ENCODE data around the gene ITGA1.

The ITGA1 gene

DNA sequence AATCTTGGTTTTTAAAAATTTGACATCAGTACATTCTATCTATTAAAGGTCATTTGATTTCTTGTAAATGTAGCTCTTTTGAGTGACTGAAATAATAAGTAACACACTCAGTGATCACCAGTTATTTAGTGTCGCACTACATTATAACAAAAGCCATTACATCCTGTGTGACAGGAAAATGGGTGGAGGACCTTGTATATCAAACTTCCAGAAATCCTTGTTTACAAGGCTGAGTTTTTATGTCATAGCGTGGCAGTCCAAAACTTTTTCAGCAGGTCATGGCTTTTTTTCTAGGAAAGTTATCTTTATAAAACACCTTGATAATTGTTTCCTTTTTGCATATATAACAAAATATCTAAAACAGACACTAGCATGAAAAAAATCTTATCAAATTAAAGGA lies 14.4 kb upstream of the ITGA1 start:
- DNase-seq: no peak

DNA sequence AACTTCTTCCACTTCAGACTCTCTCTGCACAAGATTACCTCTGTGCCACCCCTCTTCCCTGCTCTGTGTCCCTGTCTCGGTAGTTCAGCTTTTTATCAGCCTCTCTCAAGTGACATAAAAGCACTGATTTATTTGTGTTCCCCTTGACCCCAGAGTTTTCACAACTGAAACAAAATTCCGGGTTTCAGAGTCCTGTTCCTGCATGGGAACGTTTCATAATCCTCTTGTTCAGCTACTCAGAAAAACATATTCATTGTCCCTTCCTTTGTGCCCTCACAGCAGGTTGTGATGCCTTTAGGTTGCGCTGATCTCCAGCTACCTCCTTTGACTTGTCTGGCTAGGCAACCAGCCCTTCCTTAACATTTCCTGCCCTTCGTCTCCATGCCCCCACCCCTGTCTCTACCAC lies 13.7 kb upstream of the ITGA1 start:
- no peak for DNase-seq

DNA sequence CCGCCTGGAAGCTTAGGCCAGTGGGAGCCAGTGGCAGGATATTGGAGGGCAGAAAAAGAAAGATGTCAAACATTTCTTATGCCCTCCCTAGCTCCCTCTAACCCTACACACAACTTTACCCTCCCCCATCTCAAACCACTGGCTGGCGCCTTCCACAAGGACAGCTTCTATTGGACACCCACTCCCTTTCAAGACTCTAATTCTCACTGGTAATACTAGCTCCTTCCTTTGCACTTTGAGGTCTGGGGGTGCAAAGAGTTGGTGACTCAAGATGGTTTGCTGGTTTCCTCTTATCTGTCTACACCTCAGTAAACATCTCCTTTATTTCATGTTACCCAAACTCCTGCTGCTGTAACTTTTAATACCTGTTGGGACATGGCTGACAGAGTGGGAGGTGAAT lies 11.6 kb upstream of the ITGA1 start:
- no peak for DNase-seq

DNA sequence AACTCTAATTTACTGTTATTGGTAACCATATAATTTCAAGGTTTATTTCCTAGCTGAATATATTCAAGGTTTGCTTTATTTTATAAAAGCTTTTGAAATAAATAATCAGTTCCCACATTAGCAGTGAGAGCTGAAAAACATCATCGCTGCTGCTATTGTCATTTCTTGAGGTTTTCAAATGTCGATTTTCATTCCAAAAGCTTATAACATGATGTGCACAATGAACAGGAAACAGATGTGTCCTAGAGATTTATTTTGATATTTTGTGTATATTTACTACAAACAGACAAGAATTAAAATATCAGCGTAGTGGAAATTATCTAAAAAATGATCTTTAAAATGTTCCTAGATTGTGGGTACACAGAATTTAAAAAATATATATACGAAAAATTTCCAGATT lies 10.5 kb upstream of the ITGA1 start:
- no peak for DNase-seq

DNA sequence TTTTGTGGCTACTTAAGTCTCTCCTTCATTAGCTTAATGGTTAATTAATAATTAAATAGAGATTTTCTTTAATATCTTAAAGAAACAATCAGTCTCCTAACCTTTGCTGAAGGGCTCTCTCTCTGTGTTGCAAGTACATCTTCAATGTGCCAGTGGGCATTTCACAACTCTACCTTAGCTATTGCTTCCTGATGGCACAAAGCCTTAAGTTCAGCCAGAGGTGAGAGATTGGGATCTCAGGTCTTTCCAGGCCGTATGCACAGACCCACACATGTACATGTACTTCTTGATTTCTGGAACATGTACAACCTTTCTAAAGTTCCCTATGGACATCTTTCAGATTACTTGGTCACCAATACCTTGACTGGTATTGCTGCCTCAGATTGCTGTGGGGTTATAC lies 8.9 kb upstream of the ITGA1 start:
- no peak for DNase-seq

DNA sequence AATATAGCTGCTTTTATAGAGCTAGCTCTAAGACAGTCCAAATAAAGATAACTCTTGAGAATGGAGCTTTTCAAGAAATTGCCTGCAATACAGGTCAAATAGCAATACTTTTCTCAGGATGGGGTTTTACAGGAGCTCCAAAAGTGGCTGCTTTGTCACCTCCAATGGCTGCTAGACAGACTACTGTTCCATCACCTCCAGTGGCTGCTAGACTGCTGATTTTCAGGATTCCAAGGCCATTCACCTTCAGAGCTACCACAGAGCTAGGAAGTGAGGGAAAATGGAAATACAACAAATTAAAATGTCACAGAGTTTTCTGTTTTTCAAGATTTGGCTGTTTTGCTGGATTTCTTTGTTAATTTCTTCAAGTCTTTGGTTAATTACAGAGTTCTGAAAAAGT lies 8.5 kb upstream of the ITGA1 start:
- DNase-seq: no peak

DNA sequence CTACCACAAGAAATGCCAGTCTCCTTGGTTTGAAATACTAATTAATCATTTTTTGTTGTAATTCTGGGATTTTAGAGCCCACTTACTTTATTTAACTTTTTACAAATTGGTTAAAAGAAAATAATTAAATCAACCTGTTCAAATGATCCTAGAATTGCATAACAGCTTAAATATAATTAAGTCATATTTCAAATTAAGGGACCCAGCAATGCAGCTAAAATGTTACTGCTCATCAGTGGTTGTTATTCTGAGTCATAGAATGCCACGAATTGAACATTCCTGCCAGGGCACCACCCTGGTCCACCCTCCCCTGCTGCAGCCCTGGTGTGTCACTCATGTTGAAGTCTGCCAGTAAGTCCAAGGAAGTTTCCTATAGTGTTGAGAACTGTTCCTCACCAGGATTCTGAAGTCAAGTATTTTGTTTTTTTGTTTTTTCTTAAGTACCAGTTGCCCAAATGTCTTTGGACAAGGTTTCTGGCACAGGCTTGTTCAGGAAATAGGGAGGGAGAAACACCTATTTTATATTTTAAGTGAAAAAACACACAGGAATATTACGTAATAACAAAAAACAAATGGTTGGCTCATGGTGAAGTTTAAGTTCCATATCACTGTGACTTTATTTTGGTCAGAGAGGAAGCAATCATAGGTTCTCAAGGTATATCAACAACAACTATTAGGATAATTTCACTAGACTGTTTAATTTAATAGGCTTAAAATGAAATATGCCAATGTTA lies 4.3 kb upstream of the ITGA1 start:
- DNase-seq: no peak

DNA sequence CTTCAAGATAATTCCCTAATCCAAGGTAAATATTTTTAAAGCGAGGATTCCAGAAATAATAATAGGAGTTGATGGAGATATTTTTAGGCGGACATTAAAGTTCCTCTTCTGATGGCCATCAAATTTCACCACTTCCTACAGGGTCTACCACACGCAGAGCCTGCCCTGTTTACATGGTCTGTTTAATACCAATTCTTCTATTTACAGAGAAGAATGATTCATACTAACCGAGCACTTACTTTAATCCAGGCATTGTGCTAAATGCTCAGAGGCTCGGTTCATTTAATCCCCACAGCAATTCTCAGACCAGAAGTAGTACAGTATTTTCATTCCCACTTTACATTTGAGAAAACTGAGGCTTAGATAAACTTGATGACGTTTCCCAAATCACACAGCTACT lies 3.0 kb upstream of the ITGA1 start:
- no peak for DNase-seq

DNA sequence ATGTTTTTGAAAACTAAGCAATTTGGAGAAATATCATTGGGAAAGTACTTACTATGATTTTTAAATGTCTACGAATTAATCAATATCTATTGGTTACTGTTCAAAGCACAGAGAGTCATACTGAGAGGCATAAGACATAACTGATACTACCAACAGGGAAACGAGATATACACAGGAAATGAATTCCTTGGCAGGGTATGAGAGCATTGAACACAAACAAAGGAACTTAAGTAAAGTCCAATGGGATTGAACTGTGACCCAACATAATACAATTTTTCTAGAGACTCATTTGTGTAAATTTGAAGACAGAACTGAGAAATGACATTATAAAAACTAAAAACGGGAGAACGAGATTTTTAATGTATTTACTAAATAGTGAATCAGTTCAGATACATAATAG lies 1.3 kb upstream of the ITGA1 start:
- no peak for DNase-seq

DNA sequence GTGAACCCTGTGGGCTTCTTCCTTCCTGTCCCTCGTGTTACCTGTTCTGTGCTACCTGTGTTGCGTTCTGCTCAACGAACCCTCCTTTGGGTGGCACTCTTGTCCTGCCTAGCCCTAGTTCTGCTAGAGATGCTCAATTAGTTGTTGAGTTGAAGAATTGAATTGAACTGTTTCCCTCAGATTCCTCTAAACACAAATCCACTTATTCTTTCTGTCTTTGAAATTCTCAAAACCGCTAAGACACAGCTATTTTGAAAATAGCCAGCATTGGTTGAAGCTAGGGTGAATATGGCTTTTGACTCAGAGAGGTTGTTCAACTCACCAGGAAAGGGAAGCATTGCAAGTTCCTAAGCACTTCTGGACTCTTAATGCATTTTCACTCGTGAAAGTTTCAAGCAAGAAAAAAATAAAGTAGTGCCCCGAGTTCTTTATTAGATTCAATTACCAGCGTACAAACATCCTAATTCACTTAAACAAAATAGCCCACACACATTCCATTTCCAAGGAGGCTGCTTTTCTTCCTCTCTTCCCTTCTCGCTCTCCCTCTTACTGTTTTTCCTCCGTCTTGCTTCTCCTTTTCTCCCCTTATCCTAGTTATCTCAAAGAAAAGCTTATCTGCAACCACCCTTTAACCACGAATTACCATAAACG lies 642 bp upstream of the ITGA1 start:
- no peak for DNase-seq

DNA sequence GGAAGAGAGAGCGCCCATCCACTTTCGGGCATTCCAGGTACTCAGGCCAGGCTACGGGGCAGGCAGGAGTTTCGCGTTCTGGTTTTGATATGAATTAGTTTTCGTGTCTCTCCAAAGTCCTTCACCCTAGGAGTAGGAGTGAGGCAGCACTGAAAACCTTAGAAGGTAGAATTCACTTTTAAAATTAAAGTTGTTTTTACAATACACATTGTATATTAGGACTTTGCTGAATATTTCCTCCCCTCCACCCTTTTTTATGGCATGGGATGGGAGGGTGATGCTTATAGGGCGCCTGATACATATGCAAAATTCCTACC lies 747 bp downstream of the ITGA1 start:
- no peak for DNase-seq

DNA sequence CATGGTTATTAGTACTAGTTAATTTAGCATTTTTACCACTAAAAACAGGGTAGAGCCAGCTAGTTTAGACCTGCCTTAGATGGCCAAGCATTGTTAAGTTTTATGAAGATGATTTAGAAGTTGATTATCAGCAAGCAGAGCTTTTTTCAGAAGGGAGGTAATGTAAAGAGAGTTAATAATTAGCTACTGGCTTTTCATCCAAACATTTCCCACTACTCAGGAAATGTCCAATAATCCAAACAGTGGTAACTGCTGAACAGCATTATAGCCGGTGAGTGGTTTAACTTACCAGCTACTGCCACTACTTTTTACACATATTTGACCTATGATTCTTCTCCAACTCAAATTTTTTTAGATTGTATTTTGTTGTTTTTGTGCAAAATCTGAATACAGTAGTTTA lies 1.7 kb downstream of the ITGA1 start:
- DNase-seq: no peak

DNA sequence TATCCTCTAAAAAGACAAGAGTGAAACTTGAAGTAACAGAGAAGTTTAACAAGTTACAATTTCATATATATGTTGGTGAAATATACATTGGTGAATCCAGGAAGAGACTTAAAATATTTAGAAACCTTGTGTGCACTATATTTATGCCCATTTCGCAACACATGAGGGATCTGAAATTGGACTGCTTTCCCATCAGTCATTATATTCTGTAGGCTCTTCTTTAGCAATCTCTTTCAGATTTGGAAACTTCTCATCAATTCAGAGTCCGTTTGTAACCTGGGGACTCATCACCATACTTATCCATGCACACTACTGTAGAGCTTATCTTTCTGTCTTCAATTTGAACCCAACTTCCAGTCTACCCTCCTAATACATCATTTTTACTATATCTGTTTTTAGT lies 2.1 kb downstream of the ITGA1 start:
- no peak for DNase-seq

DNA sequence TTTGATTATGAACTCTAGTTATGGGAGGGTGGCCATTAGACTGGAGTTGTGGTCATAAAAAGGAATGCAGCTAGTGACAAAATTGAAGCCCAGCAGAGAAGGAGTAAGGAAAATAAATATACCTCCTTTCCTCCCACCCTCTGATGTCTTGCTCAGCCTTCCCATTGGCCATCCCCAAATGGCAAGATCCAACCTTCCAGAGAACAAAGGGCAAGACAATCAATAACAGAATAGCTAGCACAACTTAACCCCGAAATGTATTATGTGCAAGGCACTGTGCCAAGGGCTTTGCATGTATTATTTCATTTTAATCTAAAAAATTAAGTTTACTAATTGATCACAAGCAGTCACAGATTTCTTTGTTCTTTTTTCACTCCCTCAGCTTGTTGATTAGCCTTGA lies 3.6 kb downstream of the ITGA1 start:
- DNase-seq: no peak

DNA sequence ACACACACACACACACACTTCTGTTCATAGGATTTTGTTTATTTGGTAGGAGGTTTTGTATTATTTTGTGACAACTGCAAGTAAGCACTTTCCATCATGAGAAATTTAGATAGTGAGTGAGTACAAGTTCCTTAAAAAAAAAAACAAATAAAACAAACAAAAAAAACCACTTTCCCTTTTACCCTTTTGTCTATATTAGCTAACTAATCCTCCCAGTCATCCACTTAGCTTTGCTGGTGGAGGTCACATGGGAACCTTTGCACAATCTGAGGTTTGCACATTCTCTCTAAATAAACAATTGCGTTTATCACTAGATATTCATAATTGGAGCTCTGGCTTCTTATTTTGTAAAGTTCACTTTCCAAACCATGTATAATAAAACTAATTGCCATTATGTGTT lies 6.8 kb downstream of the ITGA1 start:
- DNase-seq: no peak

DNA sequence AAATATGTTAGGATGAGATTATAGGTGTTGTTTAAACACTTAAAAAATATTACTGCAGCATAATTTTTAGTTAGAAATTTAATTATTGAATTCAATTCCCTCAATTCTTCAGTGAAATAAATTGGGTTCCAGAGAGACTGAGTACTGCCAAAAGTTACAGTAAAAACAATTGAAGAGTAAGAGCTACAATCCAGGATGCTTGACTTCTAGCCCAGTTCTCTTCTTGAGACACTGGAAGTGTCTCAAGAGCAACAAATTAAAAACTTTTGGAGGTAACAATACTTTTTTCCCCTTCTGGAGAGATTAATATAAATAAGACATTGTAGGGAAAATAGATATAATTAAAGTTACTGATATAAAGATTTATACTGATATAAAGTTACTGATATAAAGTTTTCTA lies 8.3 kb downstream of the ITGA1 start:
- no peak for DNase-seq

DNA sequence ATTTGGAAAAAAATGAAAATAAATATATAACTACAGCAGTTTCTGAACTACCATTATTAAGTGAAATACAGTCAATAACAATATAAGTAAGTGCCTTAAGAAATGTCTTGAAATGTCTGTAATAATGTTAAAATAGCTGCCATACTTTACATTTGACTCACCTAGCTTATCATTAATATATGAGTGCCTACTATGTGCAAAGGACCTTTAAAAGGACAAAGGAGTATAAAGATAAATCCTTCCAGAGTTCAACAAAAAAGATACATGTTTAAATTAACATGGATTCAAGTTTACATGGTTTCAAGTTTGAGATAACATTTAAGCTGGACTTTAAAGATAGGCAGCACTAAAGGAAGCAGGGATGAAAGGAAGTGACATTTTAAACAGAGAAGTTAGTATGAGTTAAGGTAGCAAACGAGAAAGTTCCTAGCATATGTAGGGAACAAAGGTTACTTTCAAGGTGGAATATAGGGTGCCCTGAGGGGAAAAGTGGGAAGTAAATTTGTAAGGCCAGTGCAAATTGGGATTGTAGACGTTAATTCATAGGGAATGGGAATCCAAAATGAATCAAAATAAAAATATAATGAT lies 8.9 kb downstream of the ITGA1 start:
- DNase-seq: no peak

DNA sequence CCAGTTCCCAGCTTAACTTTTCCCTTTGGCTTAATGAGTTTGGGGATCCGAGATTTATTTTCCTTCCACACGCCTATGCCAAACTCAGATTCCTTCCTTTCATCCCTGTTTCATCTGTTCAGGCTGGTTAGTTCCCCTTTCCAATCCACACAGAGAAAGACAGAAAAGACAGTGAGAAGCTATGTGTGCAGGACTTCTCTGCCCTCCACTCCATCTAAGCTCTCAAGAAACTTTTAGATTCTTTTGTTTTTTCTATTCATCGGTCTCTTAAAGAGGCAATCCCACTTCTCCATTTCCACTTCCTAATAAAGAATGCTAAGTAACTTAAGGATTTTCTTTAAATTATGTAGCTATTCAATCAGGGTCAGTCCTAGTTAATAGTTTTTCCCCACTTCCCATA lies 11.2 kb downstream of the ITGA1 start:
- DNase-seq: no peak

DNA sequence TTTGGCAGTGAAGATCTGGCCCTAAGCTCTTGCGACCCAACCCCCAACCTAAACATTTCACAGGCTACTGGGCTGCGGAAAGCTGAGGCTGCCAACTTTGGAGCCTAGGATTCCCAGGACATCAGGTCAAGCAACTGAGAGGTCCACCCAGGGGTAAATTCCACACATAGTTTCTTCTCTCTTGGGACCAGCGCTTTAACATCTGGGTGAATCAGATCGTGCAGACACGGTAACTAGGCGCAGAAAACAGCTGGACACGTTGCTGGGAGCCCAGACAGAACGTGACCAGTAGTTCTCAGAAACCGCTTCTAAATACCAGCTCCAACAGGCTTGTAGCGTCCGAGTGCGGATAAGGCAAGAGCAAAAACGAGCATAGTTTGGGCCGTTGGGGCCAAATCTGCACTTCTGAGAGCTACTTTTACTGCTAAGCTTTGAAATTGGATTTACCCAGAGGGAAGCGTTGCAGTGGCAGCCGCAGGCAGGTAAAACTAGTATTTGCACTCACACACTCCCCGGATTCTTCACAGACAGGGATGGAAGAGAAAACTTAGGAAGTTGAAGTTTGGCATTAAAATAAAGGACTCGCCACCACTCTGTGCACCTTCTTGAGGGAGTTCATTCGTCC lies 11.8 kb downstream of the ITGA1 start:
- DNase-seq: no peak

DNA sequence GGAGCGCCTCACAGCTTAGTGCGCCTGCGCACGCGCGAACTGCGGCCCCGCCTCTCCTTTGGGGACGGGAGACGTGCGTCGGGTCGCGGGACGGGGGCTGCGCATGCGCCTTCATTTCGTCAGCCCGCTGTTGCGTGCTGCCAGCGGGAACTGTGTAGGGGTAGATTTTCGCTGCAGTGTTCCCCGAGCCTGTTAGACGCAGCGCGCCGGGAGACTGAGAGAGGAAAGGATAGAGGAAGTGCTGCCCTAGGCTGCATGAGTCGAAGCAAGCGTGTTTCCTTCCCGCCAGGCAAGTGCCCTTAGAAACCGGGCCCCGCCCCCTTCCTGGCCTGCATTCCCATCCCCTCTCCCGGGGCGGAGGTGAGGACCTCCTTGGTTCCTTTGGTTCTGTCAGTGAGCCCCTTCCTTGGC lies 12.3 kb downstream of the ITGA1 start:
- peak; percentile 90 for DNase-seq

DNA sequence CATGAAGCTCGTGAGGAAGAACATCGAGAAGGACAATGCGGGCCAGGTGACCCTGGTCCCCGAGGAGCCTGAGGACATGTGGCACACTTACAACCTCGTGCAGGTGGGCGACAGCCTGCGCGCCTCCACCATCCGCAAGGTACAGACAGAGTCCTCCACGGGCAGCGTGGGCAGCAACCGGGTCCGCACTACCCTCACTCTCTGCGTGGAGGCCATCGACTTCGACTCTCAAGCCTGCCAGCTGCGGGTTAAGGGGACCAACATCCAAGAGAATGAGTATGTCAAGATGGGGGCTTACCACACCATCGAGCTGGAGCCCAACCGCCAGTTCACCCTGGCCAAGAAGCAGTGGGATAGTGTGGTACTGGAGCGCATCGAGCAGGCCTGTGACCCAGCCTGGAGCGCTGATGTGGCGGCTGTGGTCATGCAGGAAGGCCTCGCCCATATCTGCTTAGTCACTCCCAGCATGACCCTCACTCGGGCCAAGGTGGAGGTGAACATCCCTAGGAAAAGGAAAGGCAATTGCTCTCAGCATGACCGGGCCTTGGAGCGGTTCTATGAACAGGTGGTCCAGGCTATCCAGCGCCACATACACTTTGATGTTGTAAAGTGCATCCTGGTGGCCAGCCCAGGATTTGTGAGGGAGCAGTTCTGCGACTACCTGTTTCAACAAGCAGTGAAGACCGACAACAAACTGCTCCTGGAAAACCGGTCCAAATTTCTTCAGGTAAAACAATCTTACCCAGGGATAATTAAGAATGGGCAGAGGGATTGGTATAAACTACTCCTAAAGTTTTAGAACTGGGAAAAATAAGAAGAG lies 12.9 kb downstream of the ITGA1 start:
- DNase-seq: no peak

DNA sequence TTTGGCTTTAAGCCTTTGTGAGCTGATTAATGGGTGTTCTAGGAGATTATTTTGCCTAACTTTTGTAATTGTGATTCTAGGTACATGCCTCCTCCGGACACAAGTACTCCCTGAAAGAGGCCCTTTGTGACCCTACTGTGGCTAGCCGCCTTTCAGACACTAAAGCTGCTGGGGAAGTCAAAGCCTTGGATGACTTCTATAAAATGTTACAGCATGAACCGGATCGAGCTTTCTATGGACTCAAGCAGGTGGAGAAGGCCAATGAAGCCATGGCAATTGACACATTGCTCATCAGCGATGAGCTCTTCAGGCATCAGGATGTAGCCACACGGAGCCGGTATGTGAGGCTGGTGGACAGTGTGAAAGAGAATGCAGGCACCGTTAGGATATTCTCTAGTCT lies 13.6 kb downstream of the ITGA1 start:
- no peak for DNase-seq

DNA sequence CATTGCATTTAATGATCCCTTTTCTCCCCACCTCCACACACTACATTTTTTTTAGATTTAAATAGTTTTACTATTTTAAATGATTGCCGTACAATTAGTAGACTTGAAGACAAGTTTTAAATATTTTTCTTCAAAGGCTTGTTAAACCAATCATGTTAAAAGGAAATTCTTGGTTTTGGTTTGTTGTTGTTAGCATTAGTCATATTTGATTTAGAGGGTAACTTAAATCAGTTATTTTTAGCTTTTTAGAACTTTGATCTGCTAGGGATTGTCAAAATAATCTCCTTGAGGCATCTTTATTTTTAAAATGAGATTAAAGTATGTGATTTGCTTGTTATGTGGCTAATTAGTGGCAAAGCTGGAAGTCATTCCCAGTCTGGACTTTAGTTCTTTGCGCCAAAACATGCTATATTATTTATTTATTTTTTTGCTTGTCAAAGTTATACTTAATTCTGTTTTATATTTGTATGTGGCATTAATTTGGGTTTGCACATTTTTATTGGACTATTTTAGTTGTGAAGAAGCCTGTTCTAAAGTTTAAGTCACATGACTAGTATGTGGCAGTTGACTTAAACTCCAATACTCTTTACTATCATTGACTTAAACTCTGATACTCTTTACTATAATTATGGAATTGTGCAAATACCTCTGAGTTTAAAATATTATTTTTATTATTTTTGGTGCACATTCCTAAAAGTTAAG lies 14.7 kb downstream of the ITGA1 start:
- DNase-seq: no peak

Measured in NCI-H1694 (cell line).